T-cell (primary cell): ENCODE data around the gene RAB27B. TPM values are rescaled to one million over a fixed set of nuclear protein-coding genes. Genes with fewer than 3 reads are reported as not detected.

ENCODE experiments used
- ATAC-seq, 4 experiments: fragments of 200-7000 bp in 3 of 4; fragments of 150-1000 bp in 1 of 4; cut with Tn5 transposase; replicated peaks in 1 of 4; 1 replicate in 3 of 4; 2 replicates in 1 of 4; pipeline ENCODE4 v1.10.0; 2021; ENCODE audit warnings: moderate library complexity in 3 of 4, mild to moderate bottlenecking in 2 of 4, moderate number of reproducible peaks in 1 of 4
- CTCF ChIA-PET, 2 donors: fragments of 300-600 bp; sonication (Branson Sonifier 250); formaldehyde crosslinking; loops; one replicate each; lab custom pipeline; 2022; ENCODE audit warnings: antibody characterized with exemption in 2 of 2; lab: Charles Lee
- POLR2A ChIA-PET, 2 donors: fragments of 300-600 bp; sonication (Branson Sonifier 250); formaldehyde crosslinking; loops; one replicate each; lab custom pipeline; 2022; ENCODE audit warnings: antibody characterized with exemption in 2 of 2; lab: Charles Lee
- DNase-seq, 35 experiments: peaks; one replicate each; pipeline versions ENCODE4 v3.0.0 to v3.0.0-alpha.2; 2013 to 2023
- H3K27ac ChIP-seq: one replicate; pipeline ENCODE4 v1.5.1; 2013; ENCODE audit warnings: low read length
- H3K27me3 ChIP-seq, 2 experiments: replicated peaks in 1 of 2; 1 replicate in 1 of 2; 2 replicates in 1 of 2; pipeline versions ENCODE4 v1.6.1 to v1.7.0; 2013; ENCODE audit warnings: low read length in 1 of 2, mixed read lengths in 1 of 2; ENCODE audit not compliant: control insufficient read depth in 2 of 2, insufficient read depth in 2 of 2; ENCODE audit errors: extremely low read depth in 1 of 2
- H3K36me3 ChIP-seq, 2 donors: 1 replicate in 1 of 2; 2 replicates in 1 of 2; pipeline versions ENCODE4 v1.6.1 to v1.7.0; 2013; ENCODE audit warnings: low read length in 1 of 2; ENCODE audit not compliant: control insufficient read depth in 2 of 2, insufficient read depth in 1 of 2; ENCODE audit errors: extremely low read depth in 1 of 2
- H3K4me1 ChIP-seq, 2 experiments: 1 replicate in 1 of 2; 2 replicates in 1 of 2; pipeline versions ENCODE4 v1.6.1 to v1.7.0; 2013; ENCODE audit warnings: low read length in 2 of 2, mixed read lengths in 1 of 2; ENCODE audit not compliant: insufficient read depth in 2 of 2, control insufficient read depth in 1 of 2; ENCODE audit errors: extremely low read depth in 1 of 2
- H3K4me3 ChIP-seq, 2 donors: 1 replicate in 1 of 2; 2 replicates in 1 of 2; pipeline versions ENCODE4 v1.5.1 to v1.7.0; 2013; ENCODE audit warnings: mild to moderate bottlenecking in 2 of 2, low read length in 1 of 2, moderate library complexity in 1 of 2; ENCODE audit not compliant: control insufficient read depth in 1 of 2; ENCODE audit errors: extremely low read depth in 1 of 2
- H3K9me3 ChIP-seq: 2 replicates; pipeline ENCODE4 v1.7.0; 2013
- H3K27ac Mint-ChIP-seq, 2 donors: one replicate each; pipeline ENCODE4 v1.8.0; 2020 to 2021; ENCODE audit warnings: mild to moderate bottlenecking in 2 of 2, mixed read lengths in 2 of 2
- H3K27me3 Mint-ChIP-seq, 2 donors: one replicate each; pipeline ENCODE4 v1.8.0; 2021 to 2022; ENCODE audit warnings: mixed read lengths in 2 of 2
- H3K36me3 Mint-ChIP-seq: one replicate; pipeline ENCODE4 v1.8.0; 2021; ENCODE audit warnings: mixed read lengths
- H3K4me1 Mint-ChIP-seq, 3 donors: one replicate each; pipeline ENCODE4 v1.8.0; 2020 to 2022; ENCODE audit warnings: mixed read lengths in 3 of 3, mild to moderate bottlenecking in 1 of 3
- H3K4me3 Mint-ChIP-seq, 3 donors: one replicate each; pipeline ENCODE4 v1.8.0; 2020 to 2022; ENCODE audit warnings: mild to moderate bottlenecking in 3 of 3, mixed read lengths in 3 of 3, moderate library complexity in 3 of 3
- H3K9me3 Mint-ChIP-seq, 3 donors: one replicate each; pipeline ENCODE4 v1.8.0; 2020 to 2022; ENCODE audit warnings: mixed read lengths in 3 of 3
- WGBS: methylation state at CpG from one replicate; pipeline ENCODE4 v1.1.5; 2013; ENCODE audit warnings: missing lambda C conversion rate; ENCODE audit not compliant: insufficient coverage; 5-methylcytosine and 5-hydroxymethylcytosine counted together
- total RNA-seq, 35 experiments: library from RNA in 6 of 35; stranded (reverse) in 6 of 35; fragments of 120-200 nt in 1 of 35; gene quantifications; one replicate each; pipeline versions ENCODE4 v1.2.1 to v1.2.4 and lab custom pipeline; 2013 to 2026

RAB27B gene
- total RNA-seq, 5 donors from 2014 or later (not counting 1 experiment from before 2014, with no cell fraction given): 2.6 to 4.3 (median 3.0) TPM

DNA sequence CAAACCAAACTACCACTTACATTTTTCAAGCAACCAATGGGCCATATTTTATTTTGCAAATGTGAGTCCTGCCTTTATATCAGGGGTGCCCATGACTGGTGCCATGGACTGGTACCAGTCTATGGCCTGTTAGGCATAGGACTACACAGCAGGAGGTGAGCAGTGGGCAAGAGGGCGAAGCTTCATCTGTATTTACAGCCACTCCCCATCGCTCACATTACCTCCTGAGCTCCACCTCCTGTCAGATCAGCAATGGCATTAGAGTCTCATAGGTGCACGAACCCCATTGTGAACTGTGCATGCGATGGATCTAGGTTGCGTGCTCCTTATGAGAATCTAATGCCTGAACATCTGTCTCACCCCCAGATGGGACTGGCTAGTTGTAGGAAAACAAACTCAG lies 77.4 kb downstream of the RAB27B start:
- H3K36me3 Mint-ChIP-seq: no peaks in the 10 kb centered on the region
- peaks cover 0 to 11% of the 10 kb centered on the region in 2 experiments for H3K27me3 ChIP-seq
- no peak for DNase-seq
- no peaks in the 10 kb centered on the region for H3K9me3 ChIP-seq
- no peaks in the 10 kb centered on the region for H3K9me3 Mint-ChIP-seq
- H3K27ac ChIP-seq: no peak overlapping the region
- CTCF ChIA-PET: no interaction called here
- ATAC-seq: no peak
- no peaks in the 10 kb centered on the region for H3K4me1 ChIP-seq
- no peak overlapping the region for H3K27ac Mint-ChIP-seq
- H3K4me3 Mint-ChIP-seq: no peak overlapping the region
- H3K27me3 Mint-ChIP-seq: peaks cover 0 to 8% of the 10 kb centered on the region in 2 donors
- POLR2A ChIA-PET: no interaction called here
- H3K4me1 Mint-ChIP-seq: no peaks in the 10 kb centered on the region
- no peaks in the 10 kb centered on the region for H3K36me3 ChIP-seq
- no peak overlapping the region for H3K4me3 ChIP-seq
- WGBS: 100% methylated on average over 1 of the region's 5 CpGs

DNA sequence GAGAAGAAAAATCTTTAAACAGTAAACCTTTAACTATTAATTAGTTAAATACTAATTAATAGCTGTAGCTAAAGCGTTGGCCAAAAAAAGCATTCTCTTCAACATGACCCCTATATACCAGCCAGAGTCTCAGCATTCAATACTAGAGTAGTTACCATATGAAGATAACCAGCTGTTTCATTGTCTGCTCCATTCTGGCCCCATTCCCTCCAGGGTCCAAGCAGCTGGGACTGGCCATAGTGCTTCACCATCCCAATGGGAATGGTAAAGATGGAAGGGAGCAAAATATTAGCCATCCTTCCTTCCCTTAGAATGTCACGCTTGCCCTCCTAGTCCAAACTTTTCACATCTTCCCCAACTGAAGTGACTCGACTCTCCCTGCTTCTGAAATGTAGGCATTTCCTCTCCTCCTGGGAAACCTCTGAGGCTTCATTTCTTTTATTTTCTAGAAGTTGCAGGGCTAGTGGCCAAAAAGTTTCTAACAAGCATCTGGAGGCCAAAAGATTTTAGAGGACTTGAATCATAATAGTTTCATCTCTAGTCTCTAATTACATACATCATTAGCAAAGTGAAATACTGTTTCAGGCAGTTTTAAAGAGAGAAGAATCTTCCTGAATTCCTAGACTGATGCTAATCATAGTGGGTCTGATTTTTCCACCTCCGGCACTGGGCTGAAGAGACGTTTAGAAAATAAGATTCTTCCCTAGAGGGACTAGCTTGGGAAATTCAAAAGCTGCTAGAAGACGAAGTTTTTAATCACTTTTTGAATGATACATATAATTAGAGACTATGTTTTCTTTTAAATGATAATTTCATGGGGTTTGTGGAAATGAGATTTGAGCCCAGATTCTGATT lies 78.3 kb downstream of the RAB27B start:
- no peak overlapping the region for H3K4me3 Mint-ChIP-seq
- no peak for DNase-seq
- WGBS: no CpG with 5 or more reads among the region's 6 CpGs
- no peak overlapping the region for H3K27ac Mint-ChIP-seq
- CTCF ChIA-PET: no interaction called here
- Histone ChIP-seq H3K4me1 (no peaks in the 10 kb centered on the region), H3K9me3 (no peaks in the 10 kb centered on the region), H3K36me3 (no peaks in the 10 kb centered on the region), H3K27me3 (peaks cover 0 to 13% of the 10 kb centered on the region in 2 experiments), H3K4me3 (no peak overlapping the region), H3K27ac (no peak overlapping the region)
- no peaks in the 10 kb centered on the region for H3K4me1 Mint-ChIP-seq
- POLR2A ChIA-PET: interaction anchor here in 1 of 2 donors (0.7 kb wide), 1 partner anchor 698 kb away, joined by 3 read pairs; no protein-coding TSS in a partner anchor
- H3K9me3 Mint-ChIP-seq: no peaks in the 10 kb centered on the region
- H3K27me3 Mint-ChIP-seq: peaks cover 0 to 11% of the 10 kb centered on the region in 2 donors
- ATAC-seq: no peak
- H3K36me3 Mint-ChIP-seq: no peaks in the 10 kb centered on the region

DNA sequence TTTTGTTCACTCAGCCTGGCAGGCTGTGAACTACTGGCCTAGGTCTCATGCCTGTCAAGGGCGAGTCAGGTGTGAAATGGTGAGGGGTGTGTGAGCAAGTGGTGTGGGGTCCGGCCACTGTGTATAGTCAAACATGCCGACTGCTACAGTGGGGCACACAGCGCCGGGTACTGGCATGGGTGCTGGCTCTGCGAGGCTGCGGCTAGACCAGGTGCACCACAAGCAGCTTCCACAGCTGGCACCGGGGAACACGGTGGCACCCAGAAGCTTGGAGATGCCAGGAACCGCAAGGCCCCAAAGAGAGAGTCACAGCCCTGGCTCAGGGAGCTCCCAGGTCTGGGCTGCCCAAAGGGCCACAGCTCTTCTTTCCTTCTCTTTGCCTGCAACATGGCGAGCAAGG lies 81.3 kb downstream of the RAB27B start:
- 81% methylated on average over 11 of the region's 11 CpGs for WGBS
- H3K27me3 ChIP-seq: peaks cover 0 to 13% of the 10 kb centered on the region in 2 experiments
- no peaks in the 10 kb centered on the region for H3K36me3 Mint-ChIP-seq
- H3K4me3 Mint-ChIP-seq: no peak overlapping the region
- H3K4me1 Mint-ChIP-seq: no peaks in the 10 kb centered on the region
- H3K9me3 ChIP-seq: no peaks in the 10 kb centered on the region
- no peaks in the 10 kb centered on the region for H3K9me3 Mint-ChIP-seq
- no peak overlapping the region for H3K4me3 ChIP-seq
- no peaks in the 10 kb centered on the region for H3K36me3 ChIP-seq
- H3K27ac Mint-ChIP-seq: no peak overlapping the region
- POLR2A ChIA-PET: no interaction called here
- CTCF ChIA-PET: no interaction called here
- no peaks in the 10 kb centered on the region for H3K4me1 ChIP-seq
- ATAC-seq (no peak), DNase-seq (no peak)
- H3K27ac ChIP-seq: no peak overlapping the region
- peaks cover 0 to 8% of the 10 kb centered on the region in 2 donors for H3K27me3 Mint-ChIP-seq

DNA sequence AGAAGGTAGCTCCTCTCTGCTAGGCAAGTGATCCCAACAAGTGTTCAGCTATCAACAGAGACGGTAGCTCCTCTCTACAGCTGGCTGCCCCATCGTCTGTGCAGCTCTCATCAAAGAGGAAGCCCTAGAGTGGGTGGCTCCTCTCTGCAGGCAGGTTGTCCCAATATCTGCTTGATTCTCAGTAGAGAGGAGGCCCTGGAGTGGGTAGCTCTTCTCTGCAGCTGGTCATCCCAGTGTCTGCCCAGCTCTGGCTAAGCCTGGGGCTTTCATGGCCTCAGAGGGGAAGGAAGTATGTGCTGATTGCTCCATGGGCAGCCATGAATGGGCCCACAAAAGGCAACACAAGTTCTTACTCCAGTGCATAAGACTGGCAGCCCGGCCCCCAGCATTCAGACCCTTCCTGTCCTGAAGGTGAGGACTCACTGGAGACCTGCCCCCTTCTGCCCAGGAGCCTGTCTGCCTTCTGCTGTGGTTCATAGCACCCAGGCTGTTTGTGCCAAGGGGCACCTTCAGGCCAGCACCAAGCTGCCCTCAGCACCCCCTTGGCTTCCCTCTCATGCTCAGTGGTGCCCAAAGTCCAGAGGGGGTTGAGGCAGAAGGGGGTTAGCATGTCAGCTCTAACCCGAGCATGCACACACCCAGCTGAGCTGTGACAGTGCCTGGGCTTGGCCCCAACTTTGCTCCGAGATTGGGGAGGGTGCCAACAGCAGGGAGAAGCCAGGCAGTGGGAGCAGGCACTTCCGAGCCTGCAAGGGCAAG lies 82.1 kb downstream of the RAB27B start:
- H3K9me3 ChIP-seq: no peaks in the 10 kb centered on the region
- no peak overlapping the region for H3K4me3 Mint-ChIP-seq
- DNase-seq (no peak), ATAC-seq (no peak)
- H3K27ac ChIP-seq: no peak overlapping the region
- WGBS: 57% methylated on average over 4 of the region's 6 CpGs
- no peaks in the 10 kb centered on the region for H3K36me3 ChIP-seq
- no peaks in the 10 kb centered on the region for H3K4me1 ChIP-seq
- no peaks in the 10 kb centered on the region for H3K9me3 Mint-ChIP-seq
- peaks cover 0 to 13% of the 10 kb centered on the region in 2 experiments for H3K27me3 ChIP-seq
- CTCF ChIA-PET: interaction anchor here in 1 of 2 donors (0.6 kb wide), 1 partner anchor 231 kb away, joined by 3 read pairs; no protein-coding TSS in a partner anchor
- no peak overlapping the region for H3K4me3 ChIP-seq
- peaks cover 0 to 8% of the 10 kb centered on the region in 2 donors for H3K27me3 Mint-ChIP-seq
- no peak overlapping the region for H3K27ac Mint-ChIP-seq
- POLR2A ChIA-PET: no interaction called here
- H3K36me3 Mint-ChIP-seq: no peaks in the 10 kb centered on the region
- H3K4me1 Mint-ChIP-seq: no peaks in the 10 kb centered on the region

DNA sequence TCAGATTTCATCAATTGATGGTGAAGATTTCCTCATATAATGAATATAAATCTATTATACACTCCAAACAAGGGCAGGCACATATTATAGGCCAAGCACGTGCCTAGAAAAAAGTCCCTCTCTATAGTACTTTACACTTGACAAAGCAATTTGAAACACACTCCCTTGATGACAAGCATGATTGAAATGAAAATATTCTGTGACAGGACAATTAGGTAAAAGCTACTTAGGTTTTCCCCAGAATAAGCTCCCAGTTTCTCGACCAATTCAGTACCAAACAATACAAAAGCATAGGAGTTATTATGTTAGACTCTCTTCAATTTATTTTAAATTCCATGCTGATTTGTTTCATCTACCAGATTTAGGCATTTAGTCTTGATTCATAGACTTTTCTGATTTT lies 83.3 kb downstream of the RAB27B start:
- no peak overlapping the region for H3K4me3 ChIP-seq
- no peaks in the 10 kb centered on the region for H3K36me3 Mint-ChIP-seq
- no peak for DNase-seq

DNA sequence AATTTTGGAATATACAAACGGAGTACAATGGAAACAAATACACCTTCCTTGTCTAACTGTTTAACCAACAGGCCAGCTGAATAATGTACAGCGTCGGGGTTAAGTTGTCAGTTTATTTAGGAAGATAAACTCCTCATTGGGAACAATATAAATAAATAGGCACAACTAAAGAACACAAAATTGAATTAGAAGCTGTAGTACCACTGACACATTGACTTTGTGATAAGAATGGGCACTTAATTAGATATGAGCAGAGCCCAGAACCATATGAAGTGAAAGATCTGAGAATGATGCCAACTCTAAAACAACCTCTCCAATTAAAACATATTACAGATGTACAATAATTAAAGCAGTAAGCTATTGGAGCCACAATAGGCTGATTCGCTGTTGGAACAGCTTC lies 86.5 kb downstream of the RAB27B start:
- H3K27ac Mint-ChIP-seq: no peak overlapping the region
- Histone ChIP-seq H3K27me3 (peaks cover 0 to 9% of the 10 kb centered on the region in 2 experiments), H3K4me3 (no peak overlapping the region), H3K9me3 (no peaks in the 10 kb centered on the region), H3K36me3 (no peaks in the 10 kb centered on the region), H3K4me1 (no peaks in the 10 kb centered on the region), H3K27ac (no peak overlapping the region)
- ATAC-seq: no peak
- no peaks in the 10 kb centered on the region for H3K36me3 Mint-ChIP-seq
- no CpG with 5 or more reads among the region's 4 CpGs for WGBS
- no peak overlapping the region for H3K4me3 Mint-ChIP-seq
- peaks cover 0 to 6% of the 10 kb centered on the region in 2 donors for H3K27me3 Mint-ChIP-seq
- DNase-seq: no peak
- ChIA-PET CTCF (no interaction called here), POLR2A (no interaction called here)
- no peaks in the 10 kb centered on the region for H3K4me1 Mint-ChIP-seq
- H3K9me3 Mint-ChIP-seq: no peaks in the 10 kb centered on the region

More for the DNA sequence above, 83.3 kb downstream of the RAB27B start:
- Mint-ChIP-seq H3K4me1 (no peaks in the 10 kb centered on the region), H3K4me3 (no peak overlapping the region), H3K27me3 (peaks cover 0 to 8% of the 10 kb centered on the region in 2 donors), H3K9me3 (no peaks in the 10 kb centered on the region), H3K27ac (no peak overlapping the region)
- Histone ChIP-seq H3K27me3 (peaks cover 0 to 13% of the 10 kb centered on the region in 2 experiments), H3K27ac (no peak overlapping the region), H3K4me1 (no peaks in the 10 kb centered on the region), H3K9me3 (no peaks in the 10 kb centered on the region), H3K36me3 (no peaks in the 10 kb centered on the region)
- no peak for ATAC-seq
- POLR2A ChIA-PET: no interaction called here
- CTCF ChIA-PET: no interaction called here
- WGBS: no CpG with 5 or more reads among the region's 2 CpGs
